Lung (tissue), 12 donors: ENCODE results near the gene PFDN2. TPM values are rescaled to one million over a fixed set of nuclear protein-coding genes. Genes with fewer than 3 reads are reported as not detected.

Source experiments
- ATAC-seq: fragments of 200-7000 bp; cut with Tn5 transposase; one replicate; pipeline ENCODE4 v1.9.1; 2020; ENCODE audit warnings: moderate number of reproducible peaks; ENCODE audit not compliant: insufficient read depth, low FRiP score
- DNase-seq, 3 donors: peaks; one replicate each; pipeline ENCODE4 v3.0.0-alpha.2; 2013 to 2017
- H3K27ac ChIP-seq, 2 donors: one replicate each; pipeline ENCODE4 v1.5.1; 2013; ENCODE audit warnings: mild to moderate bottlenecking in 2 of 2, moderate library complexity in 2 of 2, control low read depth in 1 of 2, inconsistent platforms in 1 of 2, low read depth in 1 of 2, low read length in 1 of 2
- H3K27me3 ChIP-seq, 3 donors: one replicate each; pipeline ENCODE4 v1.5.1; 2013; ENCODE audit warnings: low read length in 2 of 3; ENCODE audit not compliant: control insufficient read depth in 3 of 3, insufficient read depth in 3 of 3
- H3K36me3 ChIP-seq, 4 donors: one replicate each; pipeline ENCODE4 v1.5.1; 2013; ENCODE audit warnings: low read length in 4 of 4, mild to moderate bottlenecking in 1 of 4, moderate library complexity in 1 of 4; ENCODE audit not compliant: control insufficient read depth in 4 of 4, insufficient read depth in 4 of 4
- H3K4me1 ChIP-seq, 5 donors: one replicate each; pipeline ENCODE4 v1.5.1; 2013; ENCODE audit warnings: low read length in 5 of 5, mild to moderate bottlenecking in 2 of 5, moderate library complexity in 1 of 5; ENCODE audit not compliant: control insufficient read depth in 5 of 5, insufficient read depth in 5 of 5
- H3K4me3 ChIP-seq: one replicate; pipeline ENCODE4 v1.5.1; 2013; ENCODE audit warnings: mild to moderate bottlenecking, control low read depth, moderate library complexity
- H3K9ac ChIP-seq, 2 donors: one replicate each; pipeline ENCODE4 v1.5.1; 2013; ENCODE audit warnings: low read length in 2 of 2, control low read depth in 1 of 2; ENCODE audit not compliant: insufficient read depth in 1 of 2
- H3K9me3 ChIP-seq, 4 donors: one replicate each; pipeline ENCODE4 v1.5.1; 2013; ENCODE audit warnings: low read length in 3 of 4, mild to moderate bottlenecking in 1 of 4, moderate library complexity in 1 of 4; ENCODE audit not compliant: control insufficient read depth in 4 of 4, insufficient read depth in 3 of 4
- CTCF ChIP-seq: IDR thresholded peaks from 2 replicates; pipeline ENCODE4 v1.5.1; 2012; ENCODE audit warnings: mild to moderate bottlenecking; ENCODE audit errors: control extremely low read depth, extremely low read depth
- WGBS, 2 donors: extraction: QIAGEN DNeasy Blood & Tissue Kit; methylation state at CpG; one replicate each; pipeline ENCODE4 v1.1.7; 2013; 5-methylcytosine and 5-hydroxymethylcytosine counted together
- polyA plus RNA-seq, 2 donors: library from polyadenylated mRNA; stranded (reverse); fragments of 200-250 nt; gene quantifications; one replicate each; pipeline ENCODE4 v1.2.1, GENCODE V29; 2013
- total RNA-seq, 2 donors: library from RNA; depleted of rRNA in 1 of 2; stranded (reverse); fragments of >200 nt in 1 of 2; gene quantifications; one replicate each; pipeline ENCODE4 v1.2.1, GENCODE V29; 2014 to 2021
- donor health status: control.
- donor health status: control.
- donor health status: Bipolar disorder and iron deficiency.
- donor health status: healthy.
- donor health status: DM: yes; HTN: yes; CAD: no.

PFDN2 gene
- total and polyA plus RNA-seq, 4 donors, result 21.5 to 324 (median 93.5) TPM

- H3K27ac ChIP-seq, result no peak overlapping the region
- no peak for DNase-seq
- H3K4me1 ChIP-seq, result peaks cover 0 to 11% (median 3%) of the 10 kb centered on the region in 5 donors
- no peak overlapping the region for H3K4me3 ChIP-seq
- WGBS, 2 donors, result 93 to 94% methylated on average over 7 of the region's 7 CpGs
- H3K27me3 ChIP-seq, result no peaks in the 10 kb centered on the region
- H3K36me3 ChIP-seq, result no peaks in the 10 kb centered on the region
- no peak for ATAC-seq
- H3K9me3 ChIP-seq, result no peaks in the 10 kb centered on the region
- no peak for TF ChIP-seq CTCF
- no peak overlapping the region for H3K9ac ChIP-seq
Observed at GRCh38 chr1:161091796-161092507, 25.9 kb downstream of the PFDN2 start.

- no peak overlapping the region for H3K4me3 ChIP-seq
- no peak overlapping the region for H3K27ac ChIP-seq
- WGBS, 2 donors, result 88 to 94% methylated on average over 5 of the region's 5 CpGs
- peaks cover 0 to 11% (median 1%) of the 10 kb centered on the region in 5 donors for H3K4me1 ChIP-seq
- no peaks in the 10 kb centered on the region for H3K36me3 ChIP-seq
- H3K27me3 ChIP-seq, result no peaks in the 10 kb centered on the region
- DNase-seq, result no peak
- ATAC-seq, result no peak
- H3K9me3 ChIP-seq, result no peaks in the 10 kb centered on the region
- H3K9ac ChIP-seq, result no peak overlapping the region
- no peak for TF ChIP-seq CTCF
Observed at GRCh38 chr1:161091093-161091492, 26.7 kb downstream of the PFDN2 start.

GRCh38 chr1:161090617-161091016, 27.2 kb downstream of the PFDN2 start:
- DNase-seq, result no peak
- no peaks in the 10 kb centered on the region for H3K36me3 ChIP-seq
- no peak overlapping the region for H3K9ac ChIP-seq
- TF ChIP-seq CTCF, result no peak
- no peak overlapping the region for H3K27ac ChIP-seq
- no peak for ATAC-seq
- H3K4me1 ChIP-seq, result peaks cover 0 to 11% (median 0%) of the 10 kb centered on the region in 5 donors
- H3K27me3 ChIP-seq, result no peaks in the 10 kb centered on the region
- WGBS, 2 donors, result 85 to 87% methylated on average over 3 of the region's 3 CpGs
- no peak overlapping the region for H3K4me3 ChIP-seq
- H3K9me3 ChIP-seq, result no peaks in the 10 kb centered on the region
